Mononuclear cell (primary cell): ENCODE measurements around the gene OPHN1. TPM values are rescaled to one million over a fixed set of nuclear protein-coding genes. Genes with fewer than 3 reads are reported as not detected.

Experiments used
- H3K27me3 ChIP-seq: 2 replicates; pipeline ENCODE4 v1.6.0; 2011; ENCODE audit warnings: low read length, control low read depth; ENCODE audit not compliant: insufficient read depth
- H3K4me1 ChIP-seq: 2 replicates; pipeline ENCODE4 v1.5.1; 2011; ENCODE audit warnings: mild to moderate bottlenecking, low read length, control low read depth; ENCODE audit not compliant: insufficient read depth
- H3K4me3 ChIP-seq: 2 replicates; pipeline ENCODE4 v1.5.1; 2011; ENCODE audit warnings: mild to moderate bottlenecking, low read length, moderate library complexity
- H3K9me3 ChIP-seq: 2 replicates; pipeline ENCODE4 v1.5.1; 2011; ENCODE audit warnings: low read depth, mild to moderate bottlenecking, control low read depth, low read length
- total RNA-seq: library from RNA; depleted of rRNA; stranded (reverse); fragments of >200 nt; gene quantifications from one replicate; pipeline ENCODE4 v1.2.3, GENCODE V29; 2012

OPHN1 gene
- total RNA-seq, 1 donor: 2.0 TPM

DNA sequence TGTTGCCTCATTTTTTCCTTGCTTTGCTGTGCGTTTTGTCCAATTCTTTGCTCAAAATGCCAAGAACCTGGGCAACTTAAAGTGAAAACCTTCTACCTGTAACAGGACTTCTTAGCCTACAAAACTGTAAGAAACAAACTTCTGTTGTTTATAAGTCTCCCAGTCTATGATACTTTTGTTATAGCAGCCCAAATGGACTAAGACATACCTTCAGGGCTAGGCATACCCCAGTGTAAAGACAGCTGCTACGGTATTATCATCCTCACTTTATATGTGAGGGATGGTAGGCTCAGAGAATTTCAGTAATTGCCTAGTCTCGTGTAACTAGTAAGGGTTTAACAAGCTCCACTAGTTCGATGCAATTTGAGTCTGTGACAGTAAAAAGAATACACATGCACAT is 6.0 kb upstream of the OPHN1 start:
- Histone ChIP-seq H3K4me1 (no peaks in the 10 kb centered on the region), H3K4me3 (no peak overlapping the region), H3K27me3 (peaks cover under 1% of the 10 kb centered on the region), H3K9me3 (no peaks in the 10 kb centered on the region)

DNA sequence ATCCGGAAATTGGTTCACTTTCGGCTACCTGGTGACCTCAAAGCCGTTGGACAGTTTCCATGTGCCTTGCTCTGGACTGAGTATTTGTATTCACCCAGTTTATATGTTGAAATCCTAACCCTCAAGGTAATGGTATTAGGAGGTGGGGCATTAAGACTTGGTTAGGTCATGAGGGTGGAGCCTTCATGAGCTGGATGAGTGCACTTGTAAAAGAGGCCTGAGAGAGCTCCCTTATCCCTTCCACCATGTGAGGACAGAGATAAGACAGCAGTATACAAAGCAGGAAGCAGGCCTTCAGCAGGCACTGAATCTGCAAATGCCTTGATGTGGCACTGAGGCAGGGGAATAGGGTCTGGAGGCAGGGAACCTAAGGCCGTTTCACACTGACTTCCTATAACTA is 5.3 kb upstream of the OPHN1 start:
- H3K4me3 ChIP-seq: no peak overlapping the region
- no peaks in the 10 kb centered on the region for H3K9me3 ChIP-seq
- H3K4me1 ChIP-seq: no peaks in the 10 kb centered on the region
- H3K27me3 ChIP-seq: peaks cover 5% of the 10 kb centered on the region

DNA sequence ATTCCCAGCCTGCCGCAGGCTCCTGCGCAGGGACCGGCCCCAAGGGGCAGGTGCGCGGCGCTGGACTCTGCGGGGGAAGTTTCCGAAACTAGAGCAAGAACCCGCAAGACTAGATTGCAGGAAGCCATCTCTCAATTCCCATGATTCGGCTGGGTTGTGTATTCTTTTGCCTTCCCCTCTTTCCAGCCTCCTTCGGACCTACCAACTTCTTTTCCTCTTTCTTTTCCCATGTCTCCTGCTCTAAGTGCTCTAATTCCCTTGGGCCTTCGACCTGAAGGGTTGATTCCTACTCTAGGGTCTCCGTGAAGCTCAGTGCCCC is 645 bp upstream of the OPHN1 start:
- peaks cover 5% of the 10 kb centered on the region for H3K27me3 ChIP-seq
- H3K4me3 ChIP-seq: peak overlapping the region; percentile 32
- H3K9me3 ChIP-seq: no peaks in the 10 kb centered on the region
- peaks cover 9% of the 10 kb centered on the region for H3K4me1 ChIP-seq

DNA sequence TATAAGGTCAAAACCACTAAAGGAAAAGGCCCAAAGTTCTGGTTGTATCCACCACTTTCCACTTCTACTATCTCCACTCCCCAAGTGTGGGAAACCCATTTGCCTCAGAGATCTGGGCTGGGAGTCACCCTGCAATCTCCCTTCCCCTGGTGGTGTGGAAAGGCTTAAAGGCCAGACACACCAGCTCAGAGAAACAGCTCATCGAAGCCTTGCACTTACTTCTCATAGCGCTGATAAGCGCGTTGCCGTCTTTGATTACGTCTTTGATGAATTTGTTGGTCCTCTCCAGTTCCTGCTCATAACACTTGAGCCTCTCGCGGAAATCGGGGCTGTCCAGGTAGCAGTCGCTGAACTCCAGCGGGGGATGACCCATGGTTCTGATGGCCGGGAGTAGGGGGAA is 647 bp downstream of the OPHN1 start:
- Histone ChIP-seq H3K27me3 (peaks cover 5% of the 10 kb centered on the region), H3K9me3 (no peaks in the 10 kb centered on the region), H3K4me1 (peaks cover 9% of the 10 kb centered on the region), H3K4me3 (peak overlapping the region; percentile 32)

DNA sequence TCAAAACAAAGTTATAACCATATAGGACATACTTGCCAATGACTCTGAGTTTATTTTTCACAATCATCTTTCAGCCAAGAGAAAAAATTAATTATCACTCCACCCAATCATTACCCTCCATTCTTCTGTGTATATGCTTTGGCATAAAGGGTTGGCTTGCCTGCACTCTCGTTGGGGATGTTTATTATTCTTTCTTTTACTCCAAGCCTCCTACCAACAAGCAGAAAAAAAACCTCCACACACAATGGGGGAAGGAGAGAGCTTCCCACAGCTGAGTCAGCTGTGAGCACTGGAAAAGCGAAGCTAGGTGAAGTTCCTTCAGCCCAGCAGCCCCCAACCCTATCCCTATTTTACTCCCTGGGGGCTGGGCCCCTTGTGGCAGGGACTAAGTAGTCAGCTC is 1.5 kb downstream of the OPHN1 start:
- peaks cover 5% of the 10 kb centered on the region for H3K27me3 ChIP-seq
- peaks cover 9% of the 10 kb centered on the region for H3K4me1 ChIP-seq
- no peaks in the 10 kb centered on the region for H3K9me3 ChIP-seq

DNA sequence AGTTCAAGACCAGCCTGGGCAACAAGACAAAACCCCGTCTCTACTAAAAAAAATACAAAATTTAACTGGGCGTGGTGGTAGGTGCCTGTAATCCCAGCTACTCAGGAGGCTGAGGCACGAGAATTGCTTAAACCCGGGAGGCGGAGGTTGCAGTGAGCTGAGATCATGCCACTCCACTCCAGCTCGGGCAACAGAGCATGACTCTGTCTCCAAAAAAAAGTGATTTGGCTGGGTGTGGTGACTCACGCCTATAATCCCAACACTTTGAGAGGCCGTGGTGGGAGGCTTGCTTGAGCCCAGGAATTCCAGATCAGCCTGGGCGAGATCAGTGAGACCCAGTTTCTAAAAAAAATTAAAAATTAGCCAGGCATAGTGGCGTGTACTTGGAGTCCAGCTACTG is 4.1 kb downstream of the OPHN1 start:
- Histone ChIP-seq H3K27me3 (peaks cover 4% of the 10 kb centered on the region), H3K9me3 (no peaks in the 10 kb centered on the region), H3K4me1 (peaks cover 9% of the 10 kb centered on the region), H3K4me3 (no peak overlapping the region)

More for the DNA sequence above, 1.5 kb downstream of the OPHN1 start:
- H3K4me3 ChIP-seq: no peak overlapping the region

DNA sequence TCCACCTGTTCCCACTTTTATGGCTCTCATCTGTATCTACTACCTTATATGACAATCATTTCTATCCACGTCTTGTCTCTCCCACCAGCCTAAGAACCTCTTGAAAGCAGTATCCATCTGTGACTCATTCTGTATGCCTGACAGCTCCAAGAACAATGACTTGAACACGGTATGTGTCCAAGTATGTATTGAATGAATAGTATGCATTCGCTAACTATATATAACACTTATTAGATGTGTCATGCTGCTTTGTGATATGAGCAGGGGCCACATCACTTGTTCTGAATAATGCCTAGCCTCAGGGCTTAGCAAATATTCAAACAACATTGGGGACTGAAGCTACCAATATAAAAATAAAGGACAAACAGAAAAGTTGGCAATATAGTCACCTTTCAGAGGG is 4.9 kb downstream of the OPHN1 start:
- no peaks in the 10 kb centered on the region for H3K27me3 ChIP-seq
- peaks cover 9% of the 10 kb centered on the region for H3K4me1 ChIP-seq
- no peaks in the 10 kb centered on the region for H3K9me3 ChIP-seq
- H3K4me3 ChIP-seq: no peak overlapping the region

DNA sequence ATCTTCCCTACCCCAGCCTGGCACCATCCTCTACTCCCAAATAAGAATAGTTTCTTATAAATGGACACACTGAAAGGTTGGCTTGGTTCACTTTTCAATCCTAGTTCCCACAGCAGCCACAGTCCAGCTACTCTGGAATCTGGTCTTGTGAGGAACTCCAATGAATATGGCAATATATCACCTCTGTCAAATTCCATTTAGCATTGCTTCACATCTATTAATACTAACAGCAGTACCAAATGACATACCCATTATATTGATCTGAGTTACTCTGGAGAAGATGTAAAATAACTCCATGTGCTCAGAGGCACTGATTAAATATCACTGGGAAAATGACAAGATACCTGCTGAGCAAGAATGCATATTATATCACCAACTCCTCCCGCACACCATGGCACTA is 8.6 kb downstream of the OPHN1 start:
- H3K4me3 ChIP-seq: no peak overlapping the region
- H3K9me3 ChIP-seq: no peaks in the 10 kb centered on the region
- no peaks in the 10 kb centered on the region for H3K27me3 ChIP-seq
- peaks cover 3% of the 10 kb centered on the region for H3K4me1 ChIP-seq

DNA sequence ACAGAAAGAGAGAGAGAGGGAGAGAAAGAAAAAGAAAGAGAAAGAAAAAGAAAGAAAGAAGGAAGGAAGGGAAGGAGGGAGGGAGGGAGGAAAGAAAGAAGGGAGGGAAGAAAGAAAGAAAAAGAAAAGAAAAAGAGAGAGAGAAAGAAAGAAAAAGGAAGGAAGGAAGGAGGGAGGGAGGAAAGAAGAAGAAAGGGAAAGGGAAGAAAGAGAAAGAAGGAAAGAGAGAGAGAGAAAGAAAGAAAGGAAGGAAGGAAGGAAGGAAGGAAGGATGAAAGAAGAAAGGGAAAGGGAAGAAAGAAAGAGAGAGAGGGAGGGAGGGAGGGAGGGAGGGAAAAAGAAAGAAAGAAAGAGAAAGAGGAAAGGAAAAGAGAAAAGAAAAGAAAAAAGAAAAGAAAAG is 10.8 kb downstream of the OPHN1 start:
- no peaks in the 10 kb centered on the region for H3K9me3 ChIP-seq

DNA sequence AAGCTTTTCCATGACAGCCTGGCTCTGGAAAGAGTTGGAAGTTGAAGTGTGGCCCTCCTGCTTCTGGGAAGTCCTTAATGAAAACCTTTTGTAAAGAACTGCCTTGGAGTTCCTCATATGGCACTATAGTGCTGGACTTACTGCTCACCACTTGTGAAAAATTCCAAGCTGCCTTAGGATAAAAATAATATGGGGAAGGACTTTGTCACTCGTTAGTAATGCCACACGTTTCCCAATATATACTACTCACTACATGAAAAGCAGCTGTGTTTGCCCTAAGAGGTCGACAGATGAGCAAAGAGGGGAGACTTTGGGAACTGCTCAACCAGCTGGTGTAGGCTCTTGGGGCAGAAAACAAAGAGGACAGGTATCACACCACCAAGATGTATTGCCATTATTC is 11.7 kb downstream of the OPHN1 start:
- H3K4me1 ChIP-seq: peaks cover 8% of the 10 kb centered on the region
- H3K9me3 ChIP-seq: no peaks in the 10 kb centered on the region
- no peak overlapping the region for H3K4me3 ChIP-seq
- no peaks in the 10 kb centered on the region for H3K27me3 ChIP-seq

More for the DNA sequence above, 10.8 kb downstream of the OPHN1 start:
- Histone ChIP-seq H3K4me3 (no peak overlapping the region), H3K27me3 (no peaks in the 10 kb centered on the region), H3K4me1 (peaks cover 8% of the 10 kb centered on the region)

DNA sequence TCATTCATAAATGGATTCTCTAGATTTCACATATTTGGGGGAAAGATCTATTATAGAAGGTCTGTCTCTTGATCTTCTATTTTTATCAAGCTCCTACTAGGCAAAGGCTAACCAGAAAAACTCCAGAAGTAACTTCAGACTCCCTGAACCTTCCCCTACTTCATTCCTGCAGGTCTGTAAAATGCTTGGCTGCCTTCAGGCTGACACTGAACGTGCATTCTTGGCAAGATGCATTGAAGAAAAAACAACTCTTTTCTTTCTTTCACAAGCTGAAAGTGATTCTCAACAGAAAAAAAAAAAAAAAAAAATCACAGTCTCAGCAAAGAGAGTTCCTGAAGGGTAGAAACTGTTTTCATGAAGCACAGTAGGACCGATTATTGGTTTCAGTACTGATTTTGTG is 12.7 kb downstream of the OPHN1 start:
- Histone ChIP-seq H3K9me3 (no peaks in the 10 kb centered on the region), H3K27me3 (no peaks in the 10 kb centered on the region), H3K4me3 (no peak overlapping the region)

DNA sequence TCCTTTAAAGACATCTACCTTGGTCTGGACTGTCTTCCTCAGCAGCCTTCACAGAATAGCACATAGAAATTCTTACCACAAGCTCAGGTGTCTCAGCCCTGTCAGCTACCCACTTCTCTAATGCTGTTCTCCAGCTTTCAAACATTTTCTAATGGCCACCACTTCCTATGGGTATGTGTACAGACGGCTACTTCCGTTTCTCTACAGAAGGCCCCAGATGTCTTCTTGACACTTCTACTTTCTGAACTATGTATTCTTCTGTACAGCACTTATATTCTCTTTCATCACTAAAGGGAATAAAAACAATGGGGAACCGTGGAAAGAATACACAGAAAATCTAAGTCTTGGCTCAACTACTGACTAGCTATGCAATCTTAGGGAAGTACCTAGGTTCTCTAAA is 13.3 kb downstream of the OPHN1 start:
- peaks cover 14% of the 10 kb centered on the region for H3K4me1 ChIP-seq
- H3K9me3 ChIP-seq: no peaks in the 10 kb centered on the region
- no peaks in the 10 kb centered on the region for H3K27me3 ChIP-seq
- no peak overlapping the region for H3K4me3 ChIP-seq

More for the DNA sequence above, 12.7 kb downstream of the OPHN1 start:
- H3K4me1 ChIP-seq: peaks cover 9% of the 10 kb centered on the region

DNA sequence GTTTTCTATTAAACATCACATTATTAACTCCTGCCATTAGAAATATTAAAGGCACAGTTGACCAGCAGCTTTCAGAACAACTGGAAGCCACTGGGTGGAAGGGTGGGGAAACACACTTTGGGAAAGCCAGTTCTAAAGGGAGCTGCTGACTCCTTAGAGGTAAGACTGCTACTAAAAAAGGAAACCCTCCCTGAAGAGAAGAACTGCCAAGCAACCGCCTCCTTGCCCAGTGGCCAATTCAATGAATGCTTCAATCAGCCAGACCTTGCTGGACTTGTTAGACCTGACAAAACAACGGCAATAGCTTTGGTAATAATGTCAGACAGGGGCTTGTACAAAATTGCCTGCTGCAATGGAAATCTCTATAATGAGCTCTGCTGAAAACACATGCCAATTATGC is 15.6 kb downstream of the OPHN1 start:
- H3K4me1 ChIP-seq: peaks cover 28% of the 10 kb centered on the region
- no peaks in the 10 kb centered on the region for H3K27me3 ChIP-seq
- H3K9me3 ChIP-seq: no peaks in the 10 kb centered on the region
- H3K4me3 ChIP-seq: no peak overlapping the region

DNA sequence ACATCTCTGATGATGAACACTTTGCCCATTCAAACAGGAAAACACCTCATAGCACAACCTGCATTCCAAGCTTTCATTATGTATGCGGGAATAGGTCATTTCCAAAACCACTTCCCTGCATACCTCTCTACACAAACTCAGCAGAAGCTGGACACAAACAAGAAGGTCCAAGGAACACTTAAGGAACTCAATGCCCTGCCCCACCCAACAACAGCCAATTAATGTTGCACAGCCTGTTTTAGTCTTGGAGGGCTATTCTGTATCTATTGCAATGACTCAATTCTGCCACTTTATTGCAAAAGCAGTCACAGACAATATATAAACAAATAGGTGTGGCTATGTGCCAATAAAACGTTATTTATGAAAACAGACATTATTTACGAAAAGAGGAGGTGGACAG is 16.7 kb downstream of the OPHN1 start:
- peaks cover 28% of the 10 kb centered on the region for H3K4me1 ChIP-seq
- H3K4me3 ChIP-seq: no peak overlapping the region
- no peaks in the 10 kb centered on the region for H3K9me3 ChIP-seq
- H3K27me3 ChIP-seq: no peaks in the 10 kb centered on the region

DNA sequence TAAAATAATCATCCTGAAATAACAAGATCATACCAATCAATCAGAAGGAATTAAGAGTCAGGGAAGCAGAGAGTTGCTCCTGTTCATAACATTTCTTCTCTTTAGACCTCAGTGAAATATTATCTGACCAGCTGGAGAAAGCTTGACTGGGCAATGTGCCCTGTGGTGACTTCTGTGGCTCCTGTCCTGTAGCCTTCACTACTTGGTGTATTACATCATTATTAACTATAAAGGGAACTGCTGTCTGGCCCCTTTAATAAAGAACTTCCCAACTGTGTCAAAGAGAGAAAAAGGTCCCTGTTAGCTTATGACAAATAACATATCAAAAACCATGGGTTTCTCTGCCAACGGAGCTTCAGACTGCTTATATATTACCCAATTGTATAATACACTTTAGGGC is 18.0 kb downstream of the OPHN1 start:
- Histone ChIP-seq H3K27me3 (no peaks in the 10 kb centered on the region), H3K4me3 (no peak overlapping the region), H3K4me1 (peaks cover 28% of the 10 kb centered on the region), H3K9me3 (no peaks in the 10 kb centered on the region)

DNA sequence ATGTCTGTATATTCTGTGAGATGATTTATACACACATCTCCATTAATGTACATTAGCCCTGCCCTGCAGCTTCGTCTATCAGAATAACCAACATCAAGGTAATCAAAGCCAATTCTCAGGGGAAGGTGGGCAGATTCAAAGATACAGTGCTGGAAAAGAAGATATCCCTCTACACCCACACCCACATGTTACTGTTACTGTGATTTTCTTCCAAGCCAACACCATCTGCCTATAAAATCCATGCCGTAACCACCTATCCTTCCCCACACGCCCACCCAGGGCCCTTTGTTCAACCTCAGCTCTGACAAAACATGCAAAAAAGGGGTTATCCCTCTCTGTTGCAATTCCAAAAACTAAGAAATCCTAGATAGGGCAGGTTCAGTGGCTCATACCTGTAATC is 20.0 kb downstream of the OPHN1 start:
- Histone ChIP-seq H3K4me3 (no peak overlapping the region), H3K9me3 (no peaks in the 10 kb centered on the region)

DNA sequence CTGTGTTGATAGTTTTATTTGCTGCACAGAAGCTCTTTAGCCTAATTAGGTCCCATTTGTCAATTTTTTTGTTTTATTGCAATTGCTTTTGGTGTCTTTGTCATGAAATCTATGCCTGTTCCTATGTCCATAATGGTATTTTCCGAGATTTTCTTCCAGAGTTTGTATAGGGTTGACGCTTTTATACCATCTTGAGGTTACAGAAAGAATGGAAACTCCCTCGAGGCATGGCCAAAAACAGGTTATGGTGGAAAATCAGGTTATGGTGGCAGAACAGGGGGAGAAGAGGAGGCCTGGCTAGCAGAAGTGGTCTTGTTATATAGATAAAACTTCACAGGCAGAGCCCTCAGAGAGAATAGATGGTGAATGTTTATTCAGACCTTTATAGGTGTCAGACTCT is 21.6 kb downstream of the OPHN1 start:
- H3K27me3 ChIP-seq: no peaks in the 10 kb centered on the region
- H3K4me1 ChIP-seq: peaks cover 21% of the 10 kb centered on the region
- no peaks in the 10 kb centered on the region for H3K9me3 ChIP-seq
- no peak overlapping the region for H3K4me3 ChIP-seq

More for the DNA sequence above, 20.0 kb downstream of the OPHN1 start:
- Histone ChIP-seq H3K27me3 (no peaks in the 10 kb centered on the region), H3K4me1 (peaks cover 21% of the 10 kb centered on the region)
